Transverse colon (tissue), 4 donors: Measurements from ENCODE around the gene IMMP2L. TPM values are rescaled to one million over a fixed set of nuclear protein-coding genes. Genes with fewer than 3 reads are reported as not detected.

Experiments used
- DNase-seq: peaks from one replicate; pipeline ENCODE4 v3.0.0-alpha.2; 2019
- H3K27ac ChIP-seq, 4 donors: fragments of 200-600 bp; sonication (generic); 2 replicates each; pipeline ENCODE4 v1.5.1; 2016 to 2018; ENCODE audit warnings: inconsistent platforms in 4 of 4
- H3K27me3 ChIP-seq: fragments of 200-600 bp; sonication (generic); 2 replicates; pipeline ENCODE4 v1.5.1; 2017; ENCODE audit warnings: inconsistent platforms
- H3K36me3 ChIP-seq, 4 donors: fragments of 200-600 bp; sonication (generic); 2 replicates each; pipeline ENCODE4 v1.5.1; 2017 to 2019; ENCODE audit warnings: inconsistent platforms in 4 of 4
- H3K4me1 ChIP-seq, 4 donors: fragments of 200-600 bp; sonication (generic); 2 replicates each; pipeline ENCODE4 v1.5.1; 2017 to 2020; ENCODE audit warnings: inconsistent platforms in 4 of 4
- H3K4me3 ChIP-seq, 4 donors: fragments of 200-600 bp; sonication (generic); 1 replicate in 1 of 4; 2 replicates in 3 of 4; pipeline versions ENCODE4 v1.5.1 to v1.6.1; 2017 to 2019; ENCODE audit warnings: inconsistent platforms in 4 of 4
- H3K9me3 ChIP-seq, 2 donors: fragments of 200-600 bp; sonication (generic); 2 replicates each; pipeline ENCODE4 v1.5.1; 2017 to 2019; ENCODE audit warnings: inconsistent platforms in 2 of 2
- EP300 ChIP-seq: sonication (generic); formaldehyde crosslinking; IDR thresholded peaks from one replicate; pipeline ENCODE4 v1.6.1; 2017; ENCODE audit warnings: antibody characterized with exemption, low read depth
- POLR2A ChIP-seq: fragments of 450-650 bp; IDR thresholded peaks from one replicate; pipeline ENCODE4 v1.6.1; 2016; ENCODE audit warnings: antibody characterized with exemption, mild to moderate bottlenecking, moderate library complexity
- POLR2AphosphoS5 ChIP-seq, 3 donors: sonication (generic); formaldehyde crosslinking; IDR thresholded peaks; one replicate each; pipeline ENCODE4 v1.6.1; 2016; ENCODE audit warnings: antibody characterized with exemption in 3 of 3
- WGBS, 2 donors: methylation state at CpG; one replicate each; pipeline ENCODE4 v1.1.5; 2018; ENCODE audit warnings: low coverage in 1 of 2; 5-methylcytosine and 5-hydroxymethylcytosine counted together
- in situ Hi-C, 4 donors: fragments of 200-750 bp; cut with MboI; loops; one replicate each; pipeline versions ENCODE4 v1.15.0 to v1.15.1; 2017; ENCODE audit warnings: low sequenced_read_pairs in 3 of 4, low pct_ligation_motif_present in 1 of 4, low pct_unique_long_range_greater_than_20kb in 1 of 4
- intact Hi-C: fragments of 100-400 bp; cut with DNase I; formaldehyde crosslinking; loops from one replicate; pipeline ENCODE4 v1.15.1; 2023; ENCODE audit warnings: low total_unique reads
- total RNA-seq, 4 donors: library from RNA; depleted of rRNA; stranded (reverse); fragments of >200 nt; gene quantifications; one replicate each; pipeline ENCODE4 v1.1.0, GENCODE V29; 2016
- TF ChIP-seq, protein P1 (sequence below), 5 experiments: fragments of 200-600 bp in 3 of 5; fragments of 450-650 bp in 2 of 5; sonication (generic) in 3 of 5; IDR thresholded peaks; 1 replicate in 2 of 5; 2 replicates in 3 of 5; pipeline ENCODE4 v1.5.1; 2016 to 2017; ENCODE audit warnings: antibody characterized with exemption in 5 of 5, inconsistent platforms in 3 of 5, mild to moderate bottlenecking in 2 of 5, moderate library complexity in 1 of 5

The IMMP2L gene
- total RNA-seq, 4 donors from 2014 or later, result 8.6 to 69.6 (median 10.9) TPM

DNA sequence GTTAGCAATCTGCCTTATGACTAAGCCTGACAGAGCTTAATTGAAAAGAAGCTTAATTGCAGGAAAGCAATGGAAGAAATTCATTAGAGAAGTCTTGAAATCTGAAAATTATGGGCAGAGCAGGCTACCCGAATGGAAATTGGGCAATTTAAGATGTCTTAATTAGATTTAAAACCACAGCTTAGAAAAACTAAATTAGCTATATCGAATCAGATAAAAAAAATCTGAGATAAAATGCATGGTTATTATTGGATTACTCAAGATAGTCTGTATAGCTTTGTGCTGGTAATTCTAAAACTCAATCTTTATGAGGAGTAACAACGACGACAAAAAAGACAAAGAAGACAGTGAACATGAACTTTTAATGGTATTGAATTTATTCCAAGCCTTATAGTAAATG is 719.5 kb downstream of the IMMP2L start:
- in situ Hi-C loops, result no loop called here
- no peak for DNase-seq
- no peak for TF ChIP-seq EP300
- TF ChIP-seq, protein P1, sequence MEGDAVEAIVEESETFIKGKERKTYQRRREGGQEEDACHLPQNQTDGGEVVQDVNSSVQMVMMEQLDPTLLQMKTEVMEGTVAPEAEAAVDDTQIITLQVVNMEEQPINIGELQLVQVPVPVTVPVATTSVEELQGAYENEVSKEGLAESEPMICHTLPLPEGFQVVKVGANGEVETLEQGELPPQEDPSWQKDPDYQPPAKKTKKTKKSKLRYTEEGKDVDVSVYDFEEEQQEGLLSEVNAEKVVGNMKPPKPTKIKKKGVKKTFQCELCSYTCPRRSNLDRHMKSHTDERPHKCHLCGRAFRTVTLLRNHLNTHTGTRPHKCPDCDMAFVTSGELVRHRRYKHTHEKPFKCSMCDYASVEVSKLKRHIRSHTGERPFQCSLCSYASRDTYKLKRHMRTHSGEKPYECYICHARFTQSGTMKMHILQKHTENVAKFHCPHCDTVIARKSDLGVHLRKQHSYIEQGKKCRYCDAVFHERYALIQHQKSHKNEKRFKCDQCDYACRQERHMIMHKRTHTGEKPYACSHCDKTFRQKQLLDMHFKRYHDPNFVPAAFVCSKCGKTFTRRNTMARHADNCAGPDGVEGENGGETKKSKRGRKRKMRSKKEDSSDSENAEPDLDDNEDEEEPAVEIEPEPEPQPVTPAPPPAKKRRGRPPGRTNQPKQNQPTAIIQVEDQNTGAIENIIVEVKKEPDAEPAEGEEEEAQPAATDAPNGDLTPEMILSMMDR (IDR thresholded peaks at IDR 0.05), result no peak
- TF ChIP-seq POLR2AphosphoS5 (IDR thresholded peaks at IDR 0.05), result no peak
- no peak for TF ChIP-seq POLR2A
- Histone ChIP-seq H3K36me3 (no peaks in the 10 kb centered on the region), H3K9me3 (no peaks in the 10 kb centered on the region), H3K27me3 (no peaks in the 10 kb centered on the region), H3K4me1 (no peaks in the 10 kb centered on the region), H3K4me3 (no peak overlapping the region), H3K27ac (no peak overlapping the region)
- intact Hi-C loops, result no loop called here
- 82 to 93% methylated on average over 4 of the region's 4 CpGs for WGBS, 2 donors

DNA sequence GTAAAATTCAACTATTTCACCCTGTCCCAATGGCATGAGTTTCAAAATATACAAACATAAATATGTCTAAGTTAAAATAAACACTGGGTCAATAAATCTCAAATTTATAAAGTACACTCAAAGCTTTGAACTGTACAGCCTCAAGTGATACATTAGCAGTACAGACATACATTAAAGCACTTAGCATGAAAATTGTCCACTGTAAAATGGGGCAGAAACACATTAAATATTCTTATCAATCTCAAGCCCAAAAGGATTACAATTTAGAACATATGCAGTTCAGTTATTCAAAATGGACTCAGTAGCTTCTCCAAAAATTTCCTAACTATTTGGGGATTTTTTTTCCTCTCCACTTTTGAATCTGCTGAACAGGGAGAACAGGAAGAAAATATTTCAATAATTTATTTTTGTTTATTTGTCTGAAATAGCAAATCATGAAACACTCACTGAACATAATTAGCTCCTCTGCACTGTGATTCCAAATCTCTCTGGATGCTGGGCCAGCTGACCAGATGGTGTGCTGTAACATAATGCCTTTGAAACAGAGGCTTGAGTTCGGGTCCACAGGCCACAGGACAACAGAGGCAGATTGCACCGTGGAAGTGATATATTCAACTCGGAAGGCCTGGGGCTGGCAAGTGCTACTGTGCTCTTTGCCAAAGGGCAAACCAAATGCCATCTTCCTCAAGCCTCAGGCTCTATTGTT is 720.3 kb downstream of the IMMP2L start:
- WGBS, 2 donors, result 68 to 78% methylated on average over 3 of the region's 3 CpGs
- no peaks in the 10 kb centered on the region for H3K27me3 ChIP-seq
- H3K27ac ChIP-seq, result no peak overlapping the region
- H3K36me3 ChIP-seq, result no peaks in the 10 kb centered on the region
- in situ Hi-C loops (no loop called here), intact Hi-C loops (no loop called here)
- no peak for TF ChIP-seq EP300
- DNase-seq, result no peak
- H3K9me3 ChIP-seq, result no peaks in the 10 kb centered on the region
- H3K4me1 ChIP-seq, result no peaks in the 10 kb centered on the region
- H3K4me3 ChIP-seq, result no peak overlapping the region

DNA sequence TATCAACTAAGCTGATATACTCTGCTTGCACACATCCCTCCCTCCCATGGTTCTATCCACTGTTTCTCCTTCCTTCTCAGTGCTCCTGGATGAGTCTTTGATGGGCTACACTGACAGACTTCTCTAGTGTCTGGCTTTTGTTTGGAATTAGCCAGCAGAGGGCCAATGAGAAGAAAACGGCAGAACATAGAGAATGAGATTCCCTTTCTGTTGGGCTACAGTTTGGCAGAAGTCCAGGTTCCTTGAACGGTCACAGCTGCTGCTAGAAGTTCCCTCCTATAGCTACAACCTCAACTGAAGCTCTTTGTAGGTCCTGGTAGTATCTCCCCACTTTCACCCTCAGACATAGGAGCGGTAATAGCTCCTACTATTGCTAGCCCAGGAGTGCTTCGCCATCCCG is 722.4 kb downstream of the IMMP2L start:
- WGBS, 2 donors, result 64 to 93% methylated on average over 3 to 5 of the region's 5 CpGs
- TF ChIP-seq, protein P1 (IDR thresholded peaks at IDR 0.05), result no peak
- no peak for TF ChIP-seq POLR2A
- no peak for TF ChIP-seq EP300
- no peak for TF ChIP-seq POLR2AphosphoS5 (IDR thresholded peaks at IDR 0.05)
- intact Hi-C loops, result no loop called here
- Histone ChIP-seq H3K4me1 (peaks cover 0 to 12% (median 6%) of the 10 kb centered on the region in 4 donors), H3K27ac (no peak overlapping the region), H3K9me3 (no peaks in the 10 kb centered on the region), H3K36me3 (no peaks in the 10 kb centered on the region), H3K27me3 (no peaks in the 10 kb centered on the region), H3K4me3 (no peak overlapping the region)
- no peak for DNase-seq
- in situ Hi-C loops, result no loop called here

DNA sequence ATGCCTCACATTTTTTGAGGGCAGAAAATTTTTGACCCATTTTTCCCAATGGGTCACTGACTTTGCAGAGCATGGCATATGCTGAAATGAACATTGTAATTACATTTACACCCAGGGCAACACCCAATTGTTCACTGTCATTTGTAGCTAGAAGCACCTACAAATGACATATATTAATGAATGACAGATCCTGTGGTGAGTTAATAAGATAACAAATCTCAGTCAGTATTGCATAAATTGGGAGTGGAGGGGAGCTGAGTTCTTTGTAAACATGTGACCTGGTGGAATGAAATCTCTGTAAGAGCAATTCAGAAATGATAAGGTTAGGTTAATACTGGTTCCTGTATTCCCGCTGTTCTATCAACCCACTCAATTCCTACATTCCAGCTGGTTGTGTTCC is 726.4 kb downstream of the IMMP2L start:
- Histone ChIP-seq H3K27ac (peak overlapping the region in 1 of 4 donors; percentile 23), H3K27me3 (no peaks in the 10 kb centered on the region), H3K9me3 (no peaks in the 10 kb centered on the region), H3K4me3 (no peak overlapping the region), H3K4me1 (peaks cover 0 to 27% (median 11%) of the 10 kb centered on the region in 4 donors), H3K36me3 (no peaks in the 10 kb centered on the region)
- 40 to 70% methylated on average over 1 of the region's 1 CpG for WGBS, 2 donors
- intact Hi-C loops, result no loop called here
- in situ Hi-C loops, result no loop called here
- no peak for DNase-seq
- TF ChIP-seq, protein P1 (IDR thresholded peaks at IDR 0.05), result no peak

DNA sequence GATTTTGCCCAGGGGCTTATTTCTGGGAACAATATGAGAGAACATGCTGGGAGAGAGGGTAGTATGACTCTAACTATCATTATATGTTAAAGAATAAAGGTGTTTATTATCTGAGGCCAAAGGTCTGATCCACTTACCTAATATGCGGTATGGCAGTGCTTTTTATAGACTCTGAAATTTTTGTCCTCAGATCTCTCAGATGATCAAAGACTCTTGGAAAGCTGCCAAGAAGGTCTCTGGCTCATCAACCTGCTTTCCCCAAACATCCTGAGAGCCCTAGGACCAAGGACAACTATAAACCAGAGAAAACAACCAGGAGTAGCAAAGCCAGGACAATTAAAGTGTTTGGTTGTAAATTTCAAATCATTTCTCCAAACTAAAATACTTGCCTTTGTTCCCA is 727.1 kb downstream of the IMMP2L start:
- H3K9me3 ChIP-seq, result no peaks in the 10 kb centered on the region
- DNase-seq, result peak; percentile 23
- H3K4me1 ChIP-seq, result peaks cover 0 to 33% (median 14%) of the 10 kb centered on the region in 4 donors
- H3K27ac ChIP-seq, result peak overlapping the region in 3 of 4 donors; percentile 17 to 49 (median 23)
- no peak overlapping the region for H3K4me3 ChIP-seq
- H3K36me3 ChIP-seq, result no peaks in the 10 kb centered on the region
- intact Hi-C loops (no loop called here), in situ Hi-C loops (no loop called here)
- TF ChIP-seq EP300 (no peak), POLR2AphosphoS5 (IDR thresholded peaks at IDR 0.05) (peak in 1 of 3 donors; percentile 20), POLR2A (no peak)
- TF ChIP-seq, protein P1 (IDR thresholded peaks at IDR 0.05), result no peak
- H3K27me3 ChIP-seq, result no peaks in the 10 kb centered on the region
- WGBS, 2 donors, result 25 to 35% methylated on average over 1 of the region's 1 CpG
